Measurements from ENCODE around the gene GPC6.

GRCh38 chr13:93762708-93763426 is 536.3 kb downstream of the GPC6 start:
- no peak for TF ChIP-seq CTCF (conservative IDR thresholded peaks at IDR 0.05)
- TF ChIP-seq EZH2 (IDR thresholded peaks at IDR 0.05; ENCODE audit: low read depth) = no peak
